Fibroblast of lung (primary cell): ENCODE results near the gene ICE2. TPM values are rescaled to one million over a fixed set of nuclear protein-coding genes. Genes with fewer than 3 reads are reported as not detected.

Source experiments
- DNase-seq, 2 donors: peaks; one replicate each; pipeline versions ENCODE4 v3.0.0 to v3.0.0-alpha.2; 2010; ENCODE audit warnings: low read depth in 2 of 2
- H2AFZ ChIP-seq: 2 replicates; pipeline ENCODE4 v1.5.1; 2012; ENCODE audit warnings: low read length, control low read depth, inconsistent platforms
- H3K27ac ChIP-seq: 2 replicates; pipeline ENCODE4 v1.5.1; 2011; ENCODE audit warnings: low read length, control low read depth; ENCODE audit not compliant: insufficient read depth
- H3K27me3 ChIP-seq: 2 replicates; pipeline ENCODE4 v1.5.1; 2011; ENCODE audit warnings: mild to moderate bottlenecking, low read length; ENCODE audit not compliant: control insufficient read depth, insufficient read depth
- H3K36me3 ChIP-seq: 2 replicates; pipeline ENCODE4 v1.5.1; 2011; ENCODE audit warnings: low read length; ENCODE audit not compliant: control insufficient read depth, insufficient read depth
- H3K4me1 ChIP-seq: 2 replicates; pipeline ENCODE4 v1.5.1; 2011; ENCODE audit warnings: low read length; ENCODE audit not compliant: control insufficient read depth, insufficient read depth; ENCODE audit errors: extremely low read depth
- H3K4me2 ChIP-seq: 2 replicates; pipeline ENCODE4 v1.5.1; 2011; ENCODE audit warnings: low read length, control low read depth; ENCODE audit not compliant: insufficient read depth; ENCODE audit errors: extremely low read depth
- H3K4me3 ChIP-seq, 4 experiments: fragments of 200-600 bp in 1 of 4; sonication (generic) in 1 of 4; replicated peaks in 1 of 4; 2 replicates each; pipeline ENCODE4 v1.5.1; 2011 to 2016; ENCODE audit warnings: low read length in 4 of 4, low read depth in 3 of 4, mild to moderate bottlenecking in 3 of 4, control low read depth in 2 of 4, inconsistent platforms in 1 of 4, mixed read lengths in 1 of 4; ENCODE audit not compliant: insufficient read depth in 1 of 4; ENCODE audit errors: control extremely low read depth in 1 of 4
- H3K79me2 ChIP-seq: 2 replicates; pipeline ENCODE4 v1.5.1; 2012; ENCODE audit warnings: mild to moderate bottlenecking, low read length, inconsistent platforms; ENCODE audit not compliant: control insufficient read depth, insufficient read depth
- H3K9ac ChIP-seq: 2 replicates; pipeline ENCODE4 v1.5.1; 2011; ENCODE audit warnings: mild to moderate bottlenecking, low read length, control low read depth; ENCODE audit not compliant: insufficient read depth
- H3K9me3 ChIP-seq: 2 replicates; pipeline ENCODE4 v1.5.1; 2012; ENCODE audit warnings: low read depth, low read length; ENCODE audit not compliant: control insufficient read depth, insufficient read depth
- H4K20me1 ChIP-seq: 2 replicates; pipeline ENCODE4 v1.5.1; 2011; ENCODE audit warnings: low read length; ENCODE audit not compliant: control insufficient read depth, insufficient read depth; ENCODE audit errors: extremely low read depth
- EZH2 ChIP-seq: IDR thresholded peaks from 2 replicates; pipeline ENCODE4 v1.5.1; 2012; ENCODE audit warnings: low read length, control low read depth, mild to moderate bottlenecking; ENCODE audit errors: missing control alignments
- polyA plus RNA-seq, 2 donors: library from polyadenylated mRNA; depleted of rRNA in 1 of 2; stranded (reverse) in 1 of 2; unstranded in 1 of 2; fragments of >200 nt; gene quantifications; 2 replicates each; pipeline ENCODE4 v1.2.1, GENCODE V29; 2011 to 2012; ENCODE audit warnings: missing spikeins in 1 of 2
- total RNA-seq: library from RNA; depleted of rRNA; stranded (reverse); fragments of >200 nt; gene quantifications from 2 replicates; pipeline ENCODE4 v1.2.1, GENCODE V29; 2014
- TF ChIP-seq, protein P1 (sequence below), 2 donors: IDR thresholded peaks in 1 of 2; conservative IDR thresholded peaks in 1 of 2; 1 replicate in 1 of 2; 2 replicates in 1 of 2; pipeline ENCODE4 v1.5.1; 2011 to 2012; ENCODE audit warnings: low read length in 2 of 2, control low read depth in 1 of 2, inconsistent platforms in 1 of 2, low read depth in 1 of 2, mild to moderate bottlenecking in 1 of 2

ICE2 gene
- total and polyA plus RNA-seq, 2 donors (not counting 1 experiment from before 2014, with no cell fraction given) = 22.3 to 38.6 TPM

DNA sequence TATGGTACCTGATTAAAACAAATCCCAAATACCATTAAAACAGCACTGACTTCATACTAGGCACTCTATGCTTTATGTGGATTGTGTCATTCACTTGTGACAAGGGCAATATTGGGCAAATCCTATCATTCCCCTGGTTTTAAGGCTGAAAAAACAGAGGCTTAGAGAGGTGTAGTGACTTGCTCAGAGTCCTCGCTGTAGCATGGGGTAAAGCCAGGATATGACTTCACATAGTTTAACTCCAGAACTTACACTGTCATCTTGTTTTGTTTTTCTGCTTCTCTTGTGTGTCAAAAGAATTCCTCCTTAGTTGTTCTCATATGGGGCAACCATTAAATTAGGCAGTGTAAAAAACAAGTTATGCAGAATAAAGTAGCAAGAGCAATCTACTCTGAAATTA is 40.3 kb upstream of the ICE2 start:
- Histone ChIP-seq H3K4me2 (no peak overlapping the region), H3K9ac (no peak overlapping the region), H3K27ac (no peak overlapping the region), H3K9me3 (no peaks in the 10 kb centered on the region), H4K20me1 (no peaks in the 10 kb centered on the region), H3K36me3 (no peaks in the 10 kb centered on the region), H3K79me2 (no peaks in the 10 kb centered on the region), H3K27me3 (no peaks in the 10 kb centered on the region), H3K4me1 (no peaks in the 10 kb centered on the region), H2AFZ (no peak overlapping the region), H3K4me3 (no peak overlapping the region)
- no peak for TF ChIP-seq EZH2
- TF ChIP-seq, protein P1, sequence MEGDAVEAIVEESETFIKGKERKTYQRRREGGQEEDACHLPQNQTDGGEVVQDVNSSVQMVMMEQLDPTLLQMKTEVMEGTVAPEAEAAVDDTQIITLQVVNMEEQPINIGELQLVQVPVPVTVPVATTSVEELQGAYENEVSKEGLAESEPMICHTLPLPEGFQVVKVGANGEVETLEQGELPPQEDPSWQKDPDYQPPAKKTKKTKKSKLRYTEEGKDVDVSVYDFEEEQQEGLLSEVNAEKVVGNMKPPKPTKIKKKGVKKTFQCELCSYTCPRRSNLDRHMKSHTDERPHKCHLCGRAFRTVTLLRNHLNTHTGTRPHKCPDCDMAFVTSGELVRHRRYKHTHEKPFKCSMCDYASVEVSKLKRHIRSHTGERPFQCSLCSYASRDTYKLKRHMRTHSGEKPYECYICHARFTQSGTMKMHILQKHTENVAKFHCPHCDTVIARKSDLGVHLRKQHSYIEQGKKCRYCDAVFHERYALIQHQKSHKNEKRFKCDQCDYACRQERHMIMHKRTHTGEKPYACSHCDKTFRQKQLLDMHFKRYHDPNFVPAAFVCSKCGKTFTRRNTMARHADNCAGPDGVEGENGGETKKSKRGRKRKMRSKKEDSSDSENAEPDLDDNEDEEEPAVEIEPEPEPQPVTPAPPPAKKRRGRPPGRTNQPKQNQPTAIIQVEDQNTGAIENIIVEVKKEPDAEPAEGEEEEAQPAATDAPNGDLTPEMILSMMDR (conservative IDR thresholded peaks at IDR 0.05 in 1 of 2, IDR thresholded peaks at IDR 0.05 in 1 of 2; ENCODE audit: low read depth in 1 of 2, low read length in 2 of 2) = no peak
- peak in 1 of 2 donors; percentile 5 for DNase-seq

DNA sequence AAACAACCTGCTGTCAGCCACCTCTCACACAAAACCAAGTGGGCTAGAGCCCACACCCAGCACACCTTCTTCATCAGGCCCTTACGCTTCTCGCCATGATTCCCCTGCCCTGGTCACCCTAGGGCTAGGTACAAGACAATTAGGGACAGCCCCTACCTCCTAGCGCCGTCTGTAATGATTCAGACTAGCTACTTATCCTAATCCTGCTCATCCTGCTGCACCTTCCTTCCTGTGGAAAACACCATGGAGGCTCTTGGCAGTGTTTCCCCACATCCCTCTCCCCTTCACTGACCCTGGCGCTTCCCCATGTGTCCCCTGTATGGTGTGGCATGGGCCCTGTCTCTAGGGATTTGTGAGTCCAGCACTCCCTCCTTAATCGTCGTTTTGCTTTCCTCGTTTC is 39.6 kb upstream of the ICE2 start:
- Histone ChIP-seq H3K9ac (no peak overlapping the region), H3K9me3 (no peaks in the 10 kb centered on the region)
- no peak for TF ChIP-seq EZH2
- TF ChIP-seq, protein P1 (conservative IDR thresholded peaks at IDR 0.05 in 1 of 2, IDR thresholded peaks at IDR 0.05 in 1 of 2; ENCODE audit: low read depth in 1 of 2, low read length in 2 of 2) = no peak

DNA sequence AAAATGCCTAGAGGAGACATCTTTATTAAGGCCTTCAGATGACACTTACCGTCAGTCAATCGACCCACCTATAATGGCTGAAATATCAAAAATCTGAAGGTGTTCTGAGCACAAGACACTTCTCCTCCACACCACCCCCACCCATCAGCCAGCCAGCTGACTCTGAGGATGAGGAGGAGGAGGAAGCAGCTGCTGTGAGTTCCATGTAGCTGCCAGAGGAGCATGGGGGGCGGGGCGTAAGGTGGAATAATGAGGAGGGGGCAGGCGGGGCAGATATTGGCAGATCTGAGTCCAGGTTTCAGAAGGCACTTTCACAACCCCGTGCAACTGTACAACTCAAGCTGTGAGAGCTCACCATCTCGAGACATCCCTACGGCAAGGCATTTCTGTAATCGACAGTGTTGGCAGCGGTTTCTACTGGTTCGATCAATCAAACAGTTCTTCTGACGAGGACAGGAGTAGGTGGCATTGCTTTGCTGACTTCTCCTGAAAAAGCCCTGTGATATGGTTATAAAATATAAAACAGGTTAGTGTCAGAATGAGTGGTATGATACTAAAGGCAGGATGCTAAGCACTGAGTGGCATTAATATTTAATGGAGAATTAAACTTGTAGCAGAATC is 35.4 kb upstream of the ICE2 start:
- Histone ChIP-seq H3K4me3 (no peak overlapping the region), H3K4me2 (no peak overlapping the region), H4K20me1 (no peaks in the 10 kb centered on the region), H2AFZ (no peak overlapping the region), H3K27me3 (no peaks in the 10 kb centered on the region), H3K79me2 (no peaks in the 10 kb centered on the region), H3K9ac (no peak overlapping the region), H3K4me1 (no peaks in the 10 kb centered on the region), H3K9me3 (no peaks in the 10 kb centered on the region), H3K36me3 (no peaks in the 10 kb centered on the region), H3K27ac (no peak overlapping the region)
- DNase-seq = no peak
- no peak for TF ChIP-seq EZH2
- TF ChIP-seq, protein P1 (conservative IDR thresholded peaks at IDR 0.05 in 1 of 2, IDR thresholded peaks at IDR 0.05 in 1 of 2; ENCODE audit: low read depth in 1 of 2, low read length in 2 of 2) = no peak

More for the DNA sequence above, 39.6 kb upstream of the ICE2 start:
- Histone ChIP-seq H3K27me3 (no peaks in the 10 kb centered on the region), H3K27ac (no peak overlapping the region), H3K4me1 (no peaks in the 10 kb centered on the region), H2AFZ (no peak overlapping the region), H3K4me2 (no peak overlapping the region), H3K4me3 (no peak overlapping the region), H3K36me3 (no peaks in the 10 kb centered on the region), H3K79me2 (no peaks in the 10 kb centered on the region), H4K20me1 (no peaks in the 10 kb centered on the region)
- no peak for DNase-seq
